HepG2 (cell line): Measurements from ENCODE around the gene NAT14. TPM values are rescaled to one million over a fixed set of nuclear protein-coding genes. Genes with fewer than 3 reads are reported as not detected.

Experiments used
- GABPB1 ChIP-seq: IDR thresholded peaks from 2 replicates; pipeline ENCODE4 v1.6.1; 2016; ENCODE audit warnings: mild to moderate bottlenecking, missing genetic modification reagents, moderate library complexity, missing compliant biosample characterization
- HNF1B ChIP-seq: sonication (generic); formaldehyde crosslinking; IDR thresholded peaks from 2 replicates; pipeline ENCODE4 v1.5.1; 2020; ENCODE audit warnings: mild to moderate bottlenecking, moderate library complexity, missing genetic modification reagents
- KAT2B ChIP-seq: fragments of 150-350 bp; IDR thresholded peaks from 2 replicates; pipeline ENCODE4 v1.6.1; 2014; ENCODE audit warnings: low read depth, low read length, borderline replicate concordance
- MTA1 ChIP-seq: sonication (generic); formaldehyde crosslinking; IDR thresholded peaks from 2 replicates; pipeline ENCODE4 v1.4.0; 2020; ENCODE audit warnings: missing genetic modification reagents, mild to moderate bottlenecking, borderline replicate concordance
- NFKB2 ChIP-seq: sonication (generic); formaldehyde crosslinking; IDR thresholded peaks from 2 replicates; pipeline ENCODE4 v1.4.0; 2020; ENCODE audit warnings: missing genetic modification reagents, borderline replicate concordance
- RBAK ChIP-seq: sonication (generic); formaldehyde crosslinking; IDR thresholded peaks from 2 replicates; pipeline ENCODE4 v1.5.1; 2020; ENCODE audit warnings: mild to moderate bottlenecking, missing genetic modification reagents
- SAP130 ChIP-seq: IDR thresholded peaks from 2 replicates; pipeline ENCODE4 v1.6.1; 2016; ENCODE audit warnings: low read depth
- TFAP4 ChIP-seq: sonication (generic); IDR thresholded peaks from 2 replicates; pipeline ENCODE4 v1.6.1; 2016; ENCODE audit warnings: low read depth, borderline replicate concordance
- TSC22D2 ChIP-seq: sonication (generic); formaldehyde crosslinking; IDR thresholded peaks from 2 replicates; pipeline ENCODE4 v1.5.1; 2020; ENCODE audit warnings: missing genetic modification reagents, mild to moderate bottlenecking, borderline replicate concordance
- ZMAT3 ChIP-seq: sonication (generic); formaldehyde crosslinking; conservative IDR thresholded peaks from 2 replicates; pipeline ENCODE4 v1.7.0; 2021; ENCODE audit warnings: missing genetic modification reagents
- ZNF414 ChIP-seq: sonication (generic); formaldehyde crosslinking; IDR thresholded peaks from 2 replicates; pipeline ENCODE4 v1.5.0; 2020; ENCODE audit warnings: missing genetic modification reagents
- ZNF709 ChIP-seq: sonication (generic); formaldehyde crosslinking; IDR thresholded peaks from 2 replicates; pipeline ENCODE4 v1.5.0; 2020; ENCODE audit warnings: mild to moderate bottlenecking, missing genetic modification reagents
- polyA plus RNA-seq, 8 experiments: library from polyadenylated mRNA; depleted of rRNA in 3 of 8; stranded (reverse) in 7 of 8; unstranded in 1 of 8; fragments of >200 nt; fragmentation: Illumina TruSeq in 4 of 8; extraction: Trizol in 4 of 8; gene quantifications; 2 replicates each; pipeline versions ENCODE4 v1.2.1 to v1.2.3, GENCODE V29; 2011 to 2016; ENCODE audit warnings: low read depth in 4 of 8, missing spikeins in 1 of 8, mixed read lengths in 1 of 8; ENCODE audit not compliant: insufficient read depth in 1 of 8
- total RNA-seq, 5 experiments: library from RNA; depleted of rRNA; stranded (reverse); fragments of >200 nt; fragmentation: Illumina TruSeq; extraction: Trizol; gene quantifications; 2 replicates each; pipeline ENCODE4 v1.2.3, GENCODE V29; 2016; ENCODE audit warnings: low read depth in 1 of 5
- TF ChIP-seq, protein P1 (sequence below): sonication (generic); formaldehyde crosslinking; IDR thresholded peaks from 2 replicates; pipeline ENCODE4 v1.5.0; 2020; ENCODE audit warnings: mild to moderate bottlenecking, missing genetic modification reagents
- TF ChIP-seq, protein P2 (sequence below): sonication (generic); formaldehyde crosslinking; conservative IDR thresholded peaks from 2 replicates; pipeline ENCODE4 v1.4.0; 2020; ENCODE audit warnings: mild to moderate bottlenecking, missing genetic modification reagents, moderate library complexity
- TF ChIP-seq, protein P3 (sequence below): sonication (generic); formaldehyde crosslinking; IDR thresholded peaks from 2 replicates; pipeline ENCODE4 v1.8.0; 2022; ENCODE audit warnings: missing genetic modification reagents, mild to moderate bottlenecking, borderline replicate concordance
- TF ChIP-seq, protein P4 (sequence below): sonication (generic); formaldehyde crosslinking; IDR thresholded peaks from 2 replicates; pipeline ENCODE4 v1.8.0; 2022; ENCODE audit warnings: mild to moderate bottlenecking, missing genetic modification reagents

NAT14 gene
- total and polyA plus RNA-seq, 2 of the 13 experiments (the other 11 are each of a cell fraction or from before 2014, with no cell fraction given), result 20.7 to 22.3 TPM

GRCh38 chr19:55476100-55476775 is 8.8 kb upstream of the NAT14 start, which contains the start of gene ZNF628 (continued):
- TF ChIP-seq, protein P1, sequence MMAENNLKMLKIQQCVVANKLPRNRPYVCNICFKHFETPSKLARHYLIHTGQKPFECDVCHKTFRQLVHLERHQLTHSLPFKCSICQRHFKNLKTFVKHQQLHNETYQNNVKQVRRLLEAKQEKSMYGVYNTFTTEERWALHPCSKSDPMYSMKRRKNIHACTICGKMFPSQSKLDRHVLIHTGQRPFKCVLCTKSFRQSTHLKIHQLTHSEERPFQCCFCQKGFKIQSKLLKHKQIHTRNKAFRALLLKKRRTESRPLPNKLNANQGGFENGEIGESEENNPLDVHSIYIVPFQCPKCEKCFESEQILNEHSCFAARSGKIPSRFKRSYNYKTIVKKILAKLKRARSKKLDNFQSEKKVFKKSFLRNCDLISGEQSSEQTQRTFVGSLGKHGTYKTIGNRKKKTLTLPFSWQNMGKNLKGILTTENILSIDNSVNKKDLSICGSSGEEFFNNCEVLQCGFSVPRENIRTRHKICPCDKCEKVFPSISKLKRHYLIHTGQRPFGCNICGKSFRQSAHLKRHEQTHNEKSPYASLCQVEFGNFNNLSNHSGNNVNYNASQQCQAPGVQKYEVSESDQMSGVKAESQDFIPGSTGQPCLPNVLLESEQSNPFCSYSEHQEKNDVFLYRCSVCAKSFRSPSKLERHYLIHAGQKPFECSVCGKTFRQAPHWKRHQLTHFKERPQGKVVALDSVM (CRISPR knock-in tag), result 0 out of 2 replicates have a peak, but pooled peaks have one; percentile 33
- peak; percentile 86; the same call in 1 of the 2 replicates for TF ChIP-seq TSC22D2 (CRISPR knock-in tag)
- TF ChIP-seq TFAP4, result peak; percentile 22; the same call in 1 of the 2 replicates
- TF ChIP-seq GABPB1 (CRISPR knock-in tag), result peak; percentile 95
- TF ChIP-seq SAP130, result peak; percentile 66
- TF ChIP-seq ZMAT3 (CRISPR knock-in tag), result peak; percentile 59; the same call in 1 of the 2 replicates
- TF ChIP-seq, protein P2, sequence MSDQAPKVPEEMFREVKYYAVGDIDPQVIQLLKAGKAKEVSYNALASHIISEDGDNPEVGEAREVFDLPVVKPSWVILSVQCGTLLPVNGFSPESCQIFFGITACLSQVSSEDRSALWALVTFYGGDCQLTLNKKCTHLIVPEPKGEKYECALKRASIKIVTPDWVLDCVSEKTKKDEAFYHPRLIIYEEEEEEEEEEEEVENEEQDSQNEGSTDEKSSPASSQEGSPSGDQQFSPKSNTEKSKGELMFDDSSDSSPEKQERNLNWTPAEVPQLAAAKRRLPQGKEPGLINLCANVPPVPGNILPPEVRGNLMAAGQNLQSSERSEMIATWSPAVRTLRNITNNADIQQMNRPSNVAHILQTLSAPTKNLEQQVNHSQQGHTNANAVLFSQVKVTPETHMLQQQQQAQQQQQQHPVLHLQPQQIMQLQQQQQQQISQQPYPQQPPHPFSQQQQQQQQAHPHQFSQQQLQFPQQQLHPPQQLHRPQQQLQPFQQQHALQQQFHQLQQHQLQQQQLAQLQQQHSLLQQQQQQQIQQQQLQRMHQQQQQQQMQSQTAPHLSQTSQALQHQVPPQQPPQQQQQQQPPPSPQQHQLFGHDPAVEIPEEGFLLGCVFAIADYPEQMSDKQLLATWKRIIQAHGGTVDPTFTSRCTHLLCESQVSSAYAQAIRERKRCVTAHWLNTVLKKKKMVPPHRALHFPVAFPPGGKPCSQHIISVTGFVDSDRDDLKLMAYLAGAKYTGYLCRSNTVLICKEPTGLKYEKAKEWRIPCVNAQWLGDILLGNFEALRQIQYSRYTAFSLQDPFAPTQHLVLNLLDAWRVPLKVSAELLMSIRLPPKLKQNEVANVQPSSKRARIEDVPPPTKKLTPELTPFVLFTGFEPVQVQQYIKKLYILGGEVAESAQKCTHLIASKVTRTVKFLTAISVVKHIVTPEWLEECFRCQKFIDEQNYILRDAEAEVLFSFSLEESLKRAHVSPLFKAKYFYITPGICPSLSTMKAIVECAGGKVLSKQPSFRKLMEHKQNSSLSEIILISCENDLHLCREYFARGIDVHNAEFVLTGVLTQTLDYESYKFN (CRISPR knock-in tag), result peak; percentile 40; the same call in 1 of the 2 replicates
- TF ChIP-seq ZNF709 (CRISPR knock-in tag), result peak; percentile 88
- TF ChIP-seq HNF1B (CRISPR knock-in tag), result peak; percentile 63; the same call in 1 of the 2 replicates
- no peak for TF ChIP-seq RBAK (CRISPR knock-in tag)
- TF ChIP-seq NFKB2, result peak; percentile 96
- TF ChIP-seq, protein P3, sequence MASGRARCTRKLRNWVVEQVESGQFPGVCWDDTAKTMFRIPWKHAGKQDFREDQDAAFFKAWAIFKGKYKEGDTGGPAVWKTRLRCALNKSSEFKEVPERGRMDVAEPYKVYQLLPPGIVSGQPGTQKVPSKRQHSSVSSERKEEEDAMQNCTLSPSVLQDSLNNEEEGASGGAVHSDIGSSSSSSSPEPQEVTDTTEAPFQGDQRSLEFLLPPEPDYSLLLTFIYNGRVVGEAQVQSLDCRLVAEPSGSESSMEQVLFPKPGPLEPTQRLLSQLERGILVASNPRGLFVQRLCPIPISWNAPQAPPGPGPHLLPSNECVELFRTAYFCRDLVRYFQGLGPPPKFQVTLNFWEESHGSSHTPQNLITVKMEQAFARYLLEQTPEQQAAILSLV (CRISPR knock-in tag), result peak; percentile 93; the same call in 1 of the 2 replicates
- peak; percentile 78; the same call in 1 of the 2 replicates for TF ChIP-seq MTA1 (CRISPR knock-in tag)
- no peak for TF ChIP-seq KAT2B
- TF ChIP-seq, protein P4, sequence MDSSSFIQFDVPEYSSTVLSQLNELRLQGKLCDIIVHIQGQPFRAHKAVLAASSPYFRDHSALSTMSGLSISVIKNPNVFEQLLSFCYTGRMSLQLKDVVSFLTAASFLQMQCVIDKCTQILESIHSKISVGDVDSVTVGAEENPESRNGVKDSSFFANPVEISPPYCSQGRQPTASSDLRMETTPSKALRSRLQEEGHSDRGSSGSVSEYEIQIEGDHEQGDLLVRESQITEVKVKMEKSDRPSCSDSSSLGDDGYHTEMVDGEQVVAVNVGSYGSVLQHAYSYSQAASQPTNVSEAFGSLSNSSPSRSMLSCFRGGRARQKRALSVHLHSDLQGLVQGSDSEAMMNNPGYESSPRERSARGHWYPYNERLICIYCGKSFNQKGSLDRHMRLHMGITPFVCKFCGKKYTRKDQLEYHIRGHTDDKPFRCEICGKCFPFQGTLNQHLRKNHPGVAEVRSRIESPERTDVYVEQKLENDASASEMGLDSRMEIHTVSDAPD (CRISPR knock-in tag), result no peak
- TF ChIP-seq ZNF414 (CRISPR knock-in tag), result peak; percentile 92; the same call in 1 of the 2 replicates
